Left cardiac atrium (tissue), 4 donors: ENCODE results near the gene AGR2. TPM values are rescaled to one million over a fixed set of nuclear protein-coding genes. Genes with fewer than 3 reads are reported as not detected.
"Not testable (repeated sequence)": the region's sequence is repeated elsewhere in the genome, so short reads cannot be mapped to it uniquely, and the experiment has no call there.

ENCODE experiments used
- ATAC-seq, 2 donors: fragments of 200-7000 bp; cut with Tn5 transposase; one replicate each; pipeline ENCODE4 v1.9.1; 2020; ENCODE audit warnings: mild to moderate bottlenecking in 2 of 2, moderate library complexity in 2 of 2
- DNase-seq: peaks from one replicate; pipeline ENCODE4 v3.0.0-alpha.2; 2020
- intact Hi-C, 2 donors: fragments of 100-400 bp; cut with DNase I; formaldehyde crosslinking; loops; one replicate each; pipeline versions ENCODE4 v1.14.1 to v1.15.1; 2022 to 2023
- long read RNA-seq: library from polyadenylated mRNA; unstranded; transcript quantifications from one replicate; pipeline ENCODE4 v2.0.0, GENCODE V29; 2021
- total RNA-seq, 2 donors: library from RNA; stranded (reverse); fragmentation: NEBNext Ultra II Directional; extraction: Animal tissue kit (Norgen Biotek cat#: 25700); gene quantifications; one replicate each; pipeline ENCODE4 v1.2.1, GENCODE V29; 2021
- donor health status: DM: no; HTN: yes; CAD: no.
- donor health status: DM: no; HTN: yes; CAD: no; lungs with severe emphysema.
- donor health status: DM: yes; HTN: yes; CAD: no.
- donor health status: Dilated cardiomyopathy.

AGR2 gene
- not detected for total RNA-seq
- long read RNA-seq: 0 reads

GRCh38 chr7:16804674-16805439 is at the start of gene AGR2:
Gene AGR2, minus strand, starts transcription at chr7:16804999. Its CDS starts 3,203 bp downstream, at chr7:16801796.
- ATAC-seq (no peak), DNase-seq (no peak)
- intact Hi-C loops: loop anchor here (5.0 kb wide), 1 partner anchor 112 kb away; no protein-coding TSS in a partner anchor

- DNase-seq, intact Hi-C loops, ATAC-seq: not testable (repeated sequence)
These were observed 48.4 kb upstream of the AGR2 start for GRCh38 chr7:16853189-16853588.

GRCh38 chr7:16851829-16852228 is 47.0 kb upstream of the AGR2 start:
- no peak for ATAC-seq
- no peak for DNase-seq
- intact Hi-C loops: no loop called here

GRCh38 chr7:16850614-16851466 is 46.0 kb upstream of the AGR2 start:
- ATAC-seq (no peak), DNase-seq (no peak)
- intact Hi-C loops: no loop called here

GRCh38 chr7:16849296-16850148 is 44.7 kb upstream of the AGR2 start:
- intact Hi-C loops: no loop called here
- ATAC-seq: no peak
- no peak for DNase-seq

- peak in 1 of 2 donors; percentile 50 for ATAC-seq
- intact Hi-C loops: no loop called here
- no peak for DNase-seq
These were observed 42.6 kb upstream of the AGR2 start for GRCh38 chr7:16847381-16847860.

- no peak for ATAC-seq
- no peak for DNase-seq
- intact Hi-C loops: no loop called here
These were observed 41.9 kb upstream of the AGR2 start for GRCh38 chr7:16846601-16847165.

- ATAC-seq (no peak), DNase-seq (no peak)
- intact Hi-C loops: no loop called here
These were observed 40.9 kb upstream of the AGR2 start for GRCh38 chr7:16845746-16846145.

- ATAC-seq: peak in 1 of 2 donors; percentile 31
- intact Hi-C loops: no loop called here
- DNase-seq: no peak
These were observed 36.9 kb upstream of the AGR2 start for GRCh38 chr7:16841681-16842080.

- intact Hi-C loops: no loop called here
- ATAC-seq (no peak), DNase-seq (no peak)
These were observed 35.3 kb upstream of the AGR2 start for GRCh38 chr7:16840094-16840493.

GRCh38 chr7:16839646-16840045 is 34.8 kb upstream of the AGR2 start:
- no peak for ATAC-seq
- DNase-seq: no peak
- intact Hi-C loops: no loop called here

GRCh38 chr7:16838891-16839290 is 34.1 kb upstream of the AGR2 start:
- intact Hi-C loops: no loop called here
- ATAC-seq: no peak
- no peak for DNase-seq

- intact Hi-C loops: no loop called here
- DNase-seq (no peak), ATAC-seq (no peak)
These were observed 33.6 kb upstream of the AGR2 start for GRCh38 chr7:16838386-16838785.

- DNase-seq (no peak), ATAC-seq (no peak)
- intact Hi-C loops: no loop called here
These were observed 31.7 kb upstream of the AGR2 start for GRCh38 chr7:16836481-16836880.

GRCh38 chr7:16833373-16833772 is 28.6 kb upstream of the AGR2 start:
- intact Hi-C loops: no loop called here
- ATAC-seq (no peak), DNase-seq (no peak)

GRCh38 chr7:16826060-16826459 is 21.3 kb upstream of the AGR2 start:
- no peak for ATAC-seq
- no peak for DNase-seq
- intact Hi-C loops: no loop called here

GRCh38 chr7:16822029-16822428 is 17.2 kb upstream of the AGR2 start:
- no peak for DNase-seq
- intact Hi-C loops: no loop called here
- ATAC-seq: no peak

- ATAC-seq (no peak), DNase-seq (no peak)
- intact Hi-C loops: no loop called here
These were observed 13.9 kb upstream of the AGR2 start for GRCh38 chr7:16818732-16819131.

GRCh38 chr7:16817536-16817935 is 12.7 kb upstream of the AGR2 start:
- intact Hi-C loops: no loop called here
- ATAC-seq (no peak), DNase-seq (no peak)
